ENCODE results near the gene CDS2. TPM values are rescaled to one million over a fixed set of nuclear protein-coding genes. Genes with fewer than 3 reads are reported as not detected.

Gene CDS2
- total and polyA plus RNA-seq, 4 donors: 9.6 to 31.6 (median 14.4) TPM

DNA sequence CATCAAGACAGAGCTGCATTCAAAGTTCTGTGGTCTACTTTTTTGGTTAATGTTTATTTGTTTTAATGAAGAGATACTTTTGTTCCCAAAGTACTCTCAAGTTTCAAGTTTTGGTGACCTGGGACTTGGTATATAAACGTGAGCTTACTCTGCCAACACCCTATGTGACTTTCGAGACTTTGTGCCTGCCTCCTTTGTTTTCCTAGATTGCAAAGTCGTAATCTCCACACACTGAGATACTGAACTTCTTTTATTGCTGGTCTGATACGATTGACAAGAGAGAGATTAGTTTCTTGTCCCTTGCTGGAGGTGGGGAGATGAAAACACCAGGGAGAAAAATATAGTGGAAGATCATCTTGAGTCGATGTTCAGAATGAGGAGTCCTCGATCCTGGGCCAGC lies 34.9 kb upstream of the CDS2 start:
- TF ChIP-seq HNF4G (IDR thresholded peaks at IDR 0.05) (no peak), RXRA (IDR thresholded peaks at IDR 0.05) (no peak), FOXA1 (IDR thresholded peaks at IDR 0.05) (no peak), NR2F2 (IDR thresholded peaks at IDR 0.05) (no peak), GABPA (IDR thresholded peaks at IDR 0.05 in 1 of 2, conservative IDR thresholded peaks at IDR 0.05 in 1 of 2) (no peak), SP1 (IDR thresholded peaks at IDR 0.05) (no peak), FOXA2 (IDR thresholded peaks at IDR 0.05) (no peak), HNF4A (conservative IDR thresholded peaks at IDR 0.05) (no peak), RAD21 (IDR thresholded peaks at IDR 0.05) (no peak), TAF1 (conservative IDR thresholded peaks at IDR 0.05) (no peak), YY1 (IDR thresholded peaks at IDR 0.05) (no peak), JUND (IDR thresholded peaks at IDR 0.05) (no peak)
- TF ChIP-seq, protein P1, sequence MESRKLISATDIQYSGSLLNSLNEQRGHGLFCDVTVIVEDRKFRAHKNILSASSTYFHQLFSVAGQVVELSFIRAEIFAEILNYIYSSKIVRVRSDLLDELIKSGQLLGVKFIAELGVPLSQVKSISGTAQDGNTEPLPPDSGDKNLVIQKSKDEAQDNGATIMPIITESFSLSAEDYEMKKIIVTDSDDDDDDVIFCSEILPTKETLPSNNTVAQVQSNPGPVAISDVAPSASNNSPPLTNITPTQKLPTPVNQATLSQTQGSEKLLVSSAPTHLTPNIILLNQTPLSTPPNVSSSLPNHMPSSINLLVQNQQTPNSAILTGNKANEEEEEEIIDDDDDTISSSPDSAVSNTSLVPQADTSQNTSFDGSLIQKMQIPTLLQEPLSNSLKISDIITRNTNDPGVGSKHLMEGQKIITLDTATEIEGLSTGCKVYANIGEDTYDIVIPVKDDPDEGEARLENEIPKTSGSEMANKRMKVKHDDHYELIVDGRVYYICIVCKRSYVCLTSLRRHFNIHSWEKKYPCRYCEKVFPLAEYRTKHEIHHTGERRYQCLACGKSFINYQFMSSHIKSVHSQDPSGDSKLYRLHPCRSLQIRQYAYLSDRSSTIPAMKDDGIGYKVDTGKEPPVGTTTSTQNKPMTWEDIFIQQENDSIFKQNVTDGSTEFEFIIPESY (IDR thresholded peaks at IDR 0.05): no peak
- TF ChIP-seq, protein P2, sequence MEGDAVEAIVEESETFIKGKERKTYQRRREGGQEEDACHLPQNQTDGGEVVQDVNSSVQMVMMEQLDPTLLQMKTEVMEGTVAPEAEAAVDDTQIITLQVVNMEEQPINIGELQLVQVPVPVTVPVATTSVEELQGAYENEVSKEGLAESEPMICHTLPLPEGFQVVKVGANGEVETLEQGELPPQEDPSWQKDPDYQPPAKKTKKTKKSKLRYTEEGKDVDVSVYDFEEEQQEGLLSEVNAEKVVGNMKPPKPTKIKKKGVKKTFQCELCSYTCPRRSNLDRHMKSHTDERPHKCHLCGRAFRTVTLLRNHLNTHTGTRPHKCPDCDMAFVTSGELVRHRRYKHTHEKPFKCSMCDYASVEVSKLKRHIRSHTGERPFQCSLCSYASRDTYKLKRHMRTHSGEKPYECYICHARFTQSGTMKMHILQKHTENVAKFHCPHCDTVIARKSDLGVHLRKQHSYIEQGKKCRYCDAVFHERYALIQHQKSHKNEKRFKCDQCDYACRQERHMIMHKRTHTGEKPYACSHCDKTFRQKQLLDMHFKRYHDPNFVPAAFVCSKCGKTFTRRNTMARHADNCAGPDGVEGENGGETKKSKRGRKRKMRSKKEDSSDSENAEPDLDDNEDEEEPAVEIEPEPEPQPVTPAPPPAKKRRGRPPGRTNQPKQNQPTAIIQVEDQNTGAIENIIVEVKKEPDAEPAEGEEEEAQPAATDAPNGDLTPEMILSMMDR (IDR thresholded peaks at IDR 0.05; ENCODE audit: low read depth, low read length, missing input control): no peak
- DNase-seq (ENCODE audit: low spot score): no peak
- Histone ChIP-seq H3K27me3 (ENCODE audit: control insufficient read depth in 4 of 4, insufficient read depth in 4 of 4, low read length in 3 of 4) (no peaks in the 10 kb centered on the region), H3K4me1 (ENCODE audit: control insufficient read depth in 4 of 4, insufficient read depth in 4 of 4, low read length in 3 of 4) (no peaks in the 10 kb centered on the region), H3K36me3 (ENCODE audit: control insufficient read depth in 4 of 4, insufficient read depth in 3 of 4, low read depth in 1 of 4, low read length in 3 of 4) (peaks cover 0 to 4% (median 0%) of the 10 kb centered on the region in 4 donors), H3K4me3 (ENCODE audit: low read depth in 1 of 3, low read length in 3 of 3) (no peak overlapping the region), H3K9ac (ENCODE audit: low read depth in 1 of 2, low read length in 2 of 2) (no peak overlapping the region), H3K27ac (ENCODE audit: low read depth in 1 of 2, low read length in 2 of 2) (no peak overlapping the region), H3K9me3 (ENCODE audit: control insufficient read depth in 4 of 4, low read length in 3 of 4) (no peaks in the 10 kb centered on the region)
- WGBS: 73% methylated on average over 6 of the region's 6 CpGs

DNA sequence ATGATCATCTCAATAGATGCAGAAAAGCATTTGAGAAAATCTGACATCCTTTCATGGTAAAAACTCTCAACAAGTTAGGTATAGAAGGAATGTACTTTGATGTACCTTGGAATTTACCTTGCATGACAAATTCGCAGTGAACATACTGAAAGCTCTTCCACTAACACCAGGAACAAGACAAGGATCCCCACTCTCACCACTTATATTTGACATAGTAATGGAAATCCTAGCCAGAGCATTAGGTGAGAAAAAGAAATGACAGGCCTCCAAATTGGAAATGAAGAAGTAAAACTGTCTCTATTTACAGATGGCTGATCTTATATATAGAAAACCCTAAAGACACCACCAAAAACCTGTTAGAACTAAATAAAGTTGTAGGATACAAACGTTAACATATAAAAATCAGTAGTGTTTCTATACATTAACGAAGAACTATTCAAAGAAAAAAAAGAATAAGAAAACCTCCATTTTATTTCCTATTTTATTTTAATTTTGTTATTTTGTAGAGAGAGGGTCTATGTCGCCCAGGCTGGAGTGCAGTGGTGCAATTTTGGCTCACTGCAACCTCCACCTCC lies 34.0 kb upstream of the CDS2 start:
- TF ChIP-seq GABPA (IDR thresholded peaks at IDR 0.05 in 1 of 2, conservative IDR thresholded peaks at IDR 0.05 in 1 of 2) (no peak), FOXA1 (IDR thresholded peaks at IDR 0.05) (no peak), SP1 (IDR thresholded peaks at IDR 0.05) (no peak), JUND (IDR thresholded peaks at IDR 0.05) (no peak), RAD21 (IDR thresholded peaks at IDR 0.05) (no peak)
- TF ChIP-seq, protein P1 (IDR thresholded peaks at IDR 0.05): no peak
- TF ChIP-seq, protein P3, sequence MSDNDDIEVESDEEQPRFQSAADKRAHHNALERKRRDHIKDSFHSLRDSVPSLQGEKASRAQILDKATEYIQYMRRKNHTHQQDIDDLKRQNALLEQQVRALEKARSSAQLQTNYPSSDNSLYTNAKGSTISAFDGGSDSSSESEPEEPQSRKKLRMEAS (IDR thresholded peaks at IDR 0.05): no peak
- Histone ChIP-seq H3K36me3 (ENCODE audit: control insufficient read depth in 4 of 4, insufficient read depth in 3 of 4, low read depth in 1 of 4, low read length in 3 of 4) (peaks cover 0 to 8% (median 3%) of the 10 kb centered on the region in 4 donors), H3K9ac (ENCODE audit: low read depth in 1 of 2, low read length in 2 of 2) (no peak overlapping the region), H3K27me3 (ENCODE audit: control insufficient read depth in 4 of 4, insufficient read depth in 4 of 4, low read length in 3 of 4) (no peaks in the 10 kb centered on the region), H3K9me3 (ENCODE audit: control insufficient read depth in 4 of 4, low read length in 3 of 4) (no peaks in the 10 kb centered on the region), H3K27ac (ENCODE audit: low read depth in 1 of 2, low read length in 2 of 2) (no peak overlapping the region), H3K4me1 (ENCODE audit: control insufficient read depth in 4 of 4, insufficient read depth in 4 of 4, low read length in 3 of 4) (no peaks in the 10 kb centered on the region), H3K4me3 (ENCODE audit: low read depth in 1 of 3, low read length in 3 of 3) (no peak overlapping the region)
- WGBS: 71% methylated on average over 4 of the region's 4 CpGs
- no peak for DNase-seq (ENCODE audit: low spot score)
